Keratinocyte (primary cell): Measurements from ENCODE around the gene DDIT4. TPM values are rescaled to one million over a fixed set of nuclear protein-coding genes. Genes with fewer than 3 reads are reported as not detected.

Experiments
- DNase-seq: peaks from one replicate; pipeline ENCODE4 v3.0.0-alpha.2; 2011; ENCODE audit warnings: low read depth, missing footprints, low spot score
- FAIRE-seq: peaks from 2 replicates; lab custom pipeline; 2011; peaks lifted over from hg19 to GRCh38; lab: Jason Lieb, UNC
- H2AFZ ChIP-seq: 2 replicates; pipeline ENCODE4 v1.6.0; 2012; ENCODE audit warnings: low read length, control low read depth, inconsistent platforms; ENCODE audit not compliant: control insufficient read depth
- H3K27ac ChIP-seq: 2 replicates; pipeline ENCODE4 v1.5.1; 2011; ENCODE audit warnings: low read length; ENCODE audit not compliant: control insufficient read depth, insufficient read depth
- H3K27me3 ChIP-seq: 3 replicates; pipeline ENCODE4 v1.6.0; 2011; ENCODE audit warnings: low read length; ENCODE audit not compliant: control insufficient read depth, insufficient read depth; ENCODE audit errors: extremely low read depth
- H3K36me3 ChIP-seq, 2 experiments: 2 replicates in 1 of 2; 3 replicates in 1 of 2; pipeline ENCODE4 v1.5.1; 2011; ENCODE audit warnings: low read length in 2 of 2, mild to moderate bottlenecking in 1 of 2; ENCODE audit not compliant: control insufficient read depth in 2 of 2, insufficient read depth in 2 of 2; ENCODE audit errors: extremely low read depth in 1 of 2
- H3K4me1 ChIP-seq: 3 replicates; pipeline ENCODE4 v1.5.1; 2011; ENCODE audit warnings: low read length; ENCODE audit not compliant: control insufficient read depth, insufficient read depth; ENCODE audit errors: extremely low read depth
- H3K4me2 ChIP-seq: 3 replicates; pipeline ENCODE4 v1.6.0; 2011; ENCODE audit warnings: low read depth, low read length; ENCODE audit not compliant: control insufficient read depth, insufficient read depth; ENCODE audit errors: extremely low read depth
- H3K4me3 ChIP-seq, 3 experiments: fragments of 200-600 bp in 1 of 3; sonication (generic) in 1 of 3; 2 replicates in 2 of 3; 3 replicates in 1 of 3; pipeline ENCODE4 v1.5.1; 2011 to 2016; ENCODE audit warnings: low read length in 3 of 3, mild to moderate bottlenecking in 3 of 3, control low read depth in 2 of 3, inconsistent platforms in 1 of 3, low read depth in 1 of 3, mixed read lengths in 1 of 3, mixed run types in 1 of 3, moderate library complexity in 1 of 3; ENCODE audit not compliant: control insufficient read depth in 2 of 3, insufficient read depth in 2 of 3; ENCODE audit errors: extremely low read depth in 1 of 3
- H3K79me2 ChIP-seq: 2 replicates; pipeline ENCODE4 v1.6.0; 2012; ENCODE audit warnings: low read length; ENCODE audit not compliant: control insufficient read depth, insufficient read depth
- H3K9ac ChIP-seq: 3 replicates; pipeline ENCODE4 v1.6.0; 2011; ENCODE audit warnings: low read length; ENCODE audit not compliant: control insufficient read depth, insufficient read depth; ENCODE audit errors: extremely low read depth
- H3K9me1 ChIP-seq: 3 replicates; pipeline ENCODE4 v1.6.0; 2011; ENCODE audit warnings: low read length; ENCODE audit not compliant: control insufficient read depth, insufficient read depth; ENCODE audit errors: extremely low read depth
- H3K9me3 ChIP-seq: 2 replicates; pipeline ENCODE4 v1.5.1; 2012; ENCODE audit warnings: low read depth, low read length; ENCODE audit not compliant: control insufficient read depth
- H4K20me1 ChIP-seq: 3 replicates; pipeline ENCODE4 v1.6.0; 2011; ENCODE audit warnings: low read length; ENCODE audit not compliant: control insufficient read depth, insufficient read depth; ENCODE audit errors: extremely low read depth
- CTCF ChIP-seq, 3 experiments: IDR thresholded peaks in 1 of 3; conservative IDR thresholded peaks in 1 of 3; optimal IDR thresholded peaks in 1 of 3; 2 replicates in 2 of 3; 3 replicates in 1 of 3; pipeline versions ENCODE3 to v1.5.1; 2011; ENCODE audit warnings: low read length in 3 of 3, mild to moderate bottlenecking in 3 of 3, moderate library complexity in 2 of 3, control low read depth in 1 of 3, inconsistent platforms in 1 of 3; ENCODE audit not compliant: insufficient read depth in 2 of 3; ENCODE audit errors: extremely low read depth in 1 of 3
- EZH2 ChIP-seq: IDR thresholded peaks from one replicate; pipeline ENCODE4 v1.6.1; 2012; ENCODE audit warnings: inconsistent platforms, mild to moderate bottlenecking, low read length, moderate library complexity
- dilution Hi-C: fragments of 300-500 bp; cut with MboI; formaldehyde crosslinking; loops from one replicate; pipeline ENCODE4 v1.7.0; 2020; ENCODE audit warnings: low sequenced_read_pairs; ENCODE audit not compliant: extremely low pct_ligation_motif_present
- polyA plus RNA-seq, 5 experiments: library from polyadenylated mRNA; depleted of rRNA in 3 of 5; stranded (reverse) in 3 of 5; stranded (forward) in 1 of 5; unstranded in 1 of 5; fragments of >200 nt; gene quantifications; 1 replicate in 1 of 5; 2 replicates in 3 of 5; 3 replicates in 1 of 5; pipeline versions ENCODE4 v1.2.1 to v1.2.3, GENCODE V29; 2011 to 2012; ENCODE audit warnings: missing spikeins in 2 of 5, low read depth in 1 of 5, low replicate concordance in 1 of 5

DDIT4 gene
- polyA plus RNA-seq, 1 donor (not counting 4 experiments of a cell fraction or from before 2014, with no cell fraction given), result 248 TPM

DNA sequence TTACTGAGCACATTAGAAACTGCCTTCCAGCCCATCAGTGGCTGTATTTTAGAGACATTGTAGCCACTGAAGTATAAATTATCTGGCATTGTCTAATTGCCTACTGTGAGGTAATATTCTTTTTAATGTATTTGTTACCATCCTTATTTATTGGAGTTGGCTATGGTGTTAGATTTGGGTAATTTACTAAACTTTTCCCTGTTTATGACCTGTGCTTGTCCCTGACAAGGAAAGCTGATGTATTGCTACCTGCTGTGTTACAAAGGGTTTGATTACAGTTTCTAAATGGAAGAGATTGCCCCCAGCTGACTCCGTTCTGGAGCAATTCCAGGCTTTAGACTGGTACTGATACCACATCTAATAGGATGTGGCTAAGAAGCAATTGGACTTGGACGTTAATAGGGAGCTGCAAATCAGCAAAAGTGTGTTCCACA is 45.4 kb upstream of the DDIT4 start:
- no peaks in the 10 kb centered on the region for H3K27me3 ChIP-seq
- H3K27ac ChIP-seq, result no peak overlapping the region
- no peak overlapping the region for H3K4me2 ChIP-seq
- no peaks in the 10 kb centered on the region for H3K9me3 ChIP-seq
- no peaks in the 10 kb centered on the region for H3K9me1 ChIP-seq
- peaks cover 4% of the 10 kb centered on the region for H3K4me1 ChIP-seq
- no peaks in the 10 kb centered on the region for H4K20me1 ChIP-seq
- H3K9ac ChIP-seq, result no peak overlapping the region
- H3K4me3 ChIP-seq, result no peak overlapping the region
- dilution Hi-C loops, result no loop called here
- no peak for TF ChIP-seq EZH2
- TF ChIP-seq CTCF (optimal IDR thresholded peaks at IDR 0.05 in 1 of 3, IDR thresholded peaks at IDR 0.05 in 1 of 3, conservative IDR thresholded peaks at IDR 0.05 in 1 of 3; ENCODE audit: extremely low read depth in 1 of 3, insufficient read depth in 2 of 3, low read length in 3 of 3), result no peak
- H2AFZ ChIP-seq, result no peak overlapping the region
- FAIRE-seq (no peak), DNase-seq (no peak)
- peaks cover 10% of the 10 kb centered on the region for H3K79me2 ChIP-seq
- H3K36me3 ChIP-seq, result peaks cover 12 to 15% of the 10 kb centered on the region in 2 experiments

GRCh38 chr10:72229261-72230251 is 44.2 kb upstream of the DDIT4 start:
- dilution Hi-C loops, result no loop called here
- Histone ChIP-seq H3K27me3 (no peaks in the 10 kb centered on the region), H3K9me3 (no peaks in the 10 kb centered on the region), H3K36me3 (peaks cover 12 to 13% of the 10 kb centered on the region in 2 experiments), H3K4me3 (no peak overlapping the region), H3K27ac (no peak overlapping the region), H3K79me2 (peaks cover 6% of the 10 kb centered on the region), H2AFZ (no peak overlapping the region), H3K4me1 (peaks cover 4% of the 10 kb centered on the region), H4K20me1 (no peaks in the 10 kb centered on the region), H3K9ac (no peak overlapping the region), H3K4me2 (no peak overlapping the region), H3K9me1 (no peaks in the 10 kb centered on the region)
- FAIRE-seq (no peak), DNase-seq (no peak)
- TF ChIP-seq EZH2, result no peak
- TF ChIP-seq CTCF (optimal IDR thresholded peaks at IDR 0.05 in 1 of 3, IDR thresholded peaks at IDR 0.05 in 1 of 3, conservative IDR thresholded peaks at IDR 0.05 in 1 of 3; ENCODE audit: extremely low read depth in 1 of 3, insufficient read depth in 2 of 3, low read length in 3 of 3), result no peak
